ENCODE results near the gene JADE2. TPM values are rescaled to one million over a fixed set of nuclear protein-coding genes. Genes with fewer than 3 reads are reported as not detected.

The JADE2 gene
- total and polyA plus RNA-seq, 2 of the 8 experiments (the other 6 are each of a cell fraction or from before 2014, with no cell fraction given) = 19.2 to 55.8 TPM

- Histone ChIP-seq H3K27me3 (replicated peaks in 1 of 4; ENCODE audit: control insufficient read depth in 3 of 4, extremely low read depth in 1 of 4, insufficient read depth in 3 of 4, low read length in 3 of 4) (no peaks in the 10 kb centered on the region), H4K5ac (ENCODE audit: insufficient read length, low read depth, low read length) (peak overlapping the region; percentile 91), H3K9ac (replicated peaks in 1 of 4; ENCODE audit: extremely low read depth in 1 of 4, low read depth in 3 of 4, low read length in 3 of 4) (peak overlapping the region; percentile 79 to 93 (median 84)), H3K9me3 (ENCODE audit: insufficient read depth in 2 of 2, low read depth in 1 of 2, low read length in 1 of 2) (no peaks in the 10 kb centered on the region), H3K36me3 (ENCODE audit: control insufficient read depth in 2 of 4, insufficient read depth in 4 of 4, low read length in 3 of 4) (no peaks in the 10 kb centered on the region), H2BK120ac (replicated peaks; ENCODE audit: low read depth, low read length) (no peak overlapping the region), H3K79me2 (ENCODE audit: control insufficient read depth in 1 of 2, insufficient read depth in 2 of 2, low read length in 2 of 2) (peaks cover 19 to 34% of the 10 kb centered on the region in 2 experiments), H2AFZ (ENCODE audit: low read length) (no peak overlapping the region), H3K4me2 (ENCODE audit: insufficient read depth in 1 of 2, low read depth in 2 of 2, low read length in 2 of 2) (peak overlapping the region; percentile 74 to 91), H4K8ac (ENCODE audit: extremely low read depth, insufficient read depth, low read length) (peak overlapping the region; percentile 77), H2AK5ac (ENCODE audit: low read depth, low read length) (no peak overlapping the region), H2BK12ac (ENCODE audit: low read depth, low read length) (peak overlapping the region; percentile 52; the same call in 1 of the 2 replicates), H4K91ac (replicated peaks; ENCODE audit: insufficient read length, low read length) (peak overlapping the region; percentile 84), H3K23me2 (ENCODE audit: low read depth, low read length) (peaks cover 11% of the 10 kb centered on the region; the same call in 1 of the 2 replicates), H3K18ac (ENCODE audit: extremely low read depth, low read length) (peak overlapping the region; percentile 94), H2BK15ac (ENCODE audit: low read length) (no peak overlapping the region), H2BK20ac (ENCODE audit: low read length) (no peak overlapping the region), H2BK5ac (ENCODE audit: low read depth, low read length) (peak overlapping the region; percentile 97), H3K4me1 (replicated peaks in 1 of 4; ENCODE audit: control insufficient read depth in 3 of 4, insufficient read depth in 4 of 4, low read length in 3 of 4) (peaks cover 21 to 33% (median 25%) of the 10 kb centered on the region in 4 experiments), H4K20me1 (replicated peaks in 1 of 2; ENCODE audit: control insufficient read depth in 1 of 2, insufficient read depth in 2 of 2, low read length in 2 of 2) (no peaks in the 10 kb centered on the region), H3K4me3 (ENCODE audit: extremely low read depth in 1 of 4, insufficient read depth in 2 of 4, low read depth in 3 of 4, low read length in 4 of 4) (peak overlapping the region; percentile 68 to 85 (median 77)), H3K27ac (ENCODE audit: low read depth, low read length) (peak overlapping the region; percentile 70), H3K79me1 (ENCODE audit: low read depth, low read length) (peaks cover 9% of the 10 kb centered on the region; the same call in 1 of the 2 replicates), H3K4ac (replicated peaks; ENCODE audit: insufficient read length, low read depth, low read length) (peak overlapping the region; percentile 92), H3K23ac (ENCODE audit: insufficient read length) (peak overlapping the region; percentile 22), H3K14ac (ENCODE audit: insufficient read length) (no peak overlapping the region), H3K56ac (replicated peaks; ENCODE audit: insufficient read length, low read depth, low read length) (peak overlapping the region; percentile 94)
- DNase-seq (ENCODE audit: low read depth in 1 of 2, low spot score in 2 of 2) = peak in 1 of 2 experiments; percentile 66
- POLR2A ChIA-PET (ENCODE audit: partially characterized antibody) = interaction anchor here (0.6 to 7.7 kb wide), 21 partner anchors 10 to 426 kb away, joined by 3 to 131 read pairs (median 8); partner anchors contain the start of genes CDKN2AIPNL, PPP2CA and UBE2B
- 1% methylated on average over 37 of the region's 84 CpGs; no CpG with 5 or more reads in 1 of the 2 experiments for WGBS, 2 experiments (ENCODE audit: extremely low coverage in 1 of 2, insufficient coverage in 1 of 2, insufficient read length in 1 of 2, insufficient replicate concordance in 2 of 2, low coverage in 1 of 2, low lambda C conversion rate in 2 of 2, missing lambda C conversion rate in 1 of 2)
- CTCF ChIA-PET (ENCODE audit: partially characterized antibody) = interaction anchor here (0.8 to 10.9 kb wide), 17 partner anchors 9 to 154 kb away, joined by 3 to 121 read pairs (median 6); partner anchors contain the start of gene CDKN2AIPNL
- FAIRE-seq = no peak
Observed at GRCh38 chr5:134525683-134526482, 413 bp downstream of the JADE2 start.

Measured in H1 (cell line).